Measurements from ENCODE around the gene LYPD6B. TPM values are rescaled to one million over a fixed set of nuclear protein-coding genes. Genes with fewer than 3 reads are reported as not detected.

The LYPD6B gene
- total and polyA plus RNA-seq, 10 of the 15 experiments (the other 5 are each of a cell fraction or from before 2014, with no cell fraction given), result 1.0 to 6.6 (median 4.0) TPM

DNA sequence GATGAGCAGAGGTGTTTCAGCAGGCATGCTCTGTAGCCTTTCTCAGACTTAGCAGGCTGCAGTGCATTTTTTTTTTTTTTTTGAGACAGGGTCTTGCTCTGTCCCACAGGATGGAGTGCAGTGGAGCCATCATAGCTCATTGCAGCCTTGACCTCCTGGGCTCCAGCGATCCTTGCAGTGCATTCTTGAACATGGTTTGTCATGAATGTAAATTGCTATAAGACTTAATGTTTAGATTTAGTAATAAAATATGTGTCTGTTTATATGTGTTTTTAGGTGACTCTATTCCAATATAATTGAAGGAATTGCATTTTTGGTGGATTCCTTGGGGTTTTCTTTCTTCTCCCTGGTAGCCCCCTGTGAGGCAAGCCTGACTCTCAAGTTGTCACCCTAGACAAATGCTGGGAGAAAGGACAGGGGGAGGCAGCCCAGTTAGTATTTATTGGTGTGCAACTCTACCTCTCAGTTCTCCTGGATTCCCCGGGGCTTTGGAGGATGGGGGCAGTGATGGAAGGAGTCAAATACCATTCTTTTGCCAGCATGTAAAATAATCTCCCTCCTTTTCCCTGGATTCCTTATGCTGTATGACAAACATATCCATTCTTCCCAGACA is 22.7 kb downstream of the LYPD6B start (continued):
- TF ChIP-seq, protein P1, sequence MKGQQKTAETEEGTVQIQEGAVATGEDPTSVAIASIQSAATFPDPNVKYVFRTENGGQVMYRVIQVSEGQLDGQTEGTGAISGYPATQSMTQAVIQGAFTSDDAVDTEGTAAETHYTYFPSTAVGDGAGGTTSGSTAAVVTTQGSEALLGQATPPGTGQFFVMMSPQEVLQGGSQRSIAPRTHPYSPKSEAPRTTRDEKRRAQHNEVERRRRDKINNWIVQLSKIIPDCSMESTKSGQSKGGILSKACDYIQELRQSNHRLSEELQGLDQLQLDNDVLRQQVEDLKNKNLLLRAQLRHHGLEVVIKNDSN (IDR thresholded peaks at IDR 0.05; ENCODE audit: borderline replicate concordance, extremely low read length, insufficient read depth, low read depth, low read length), result no peak

DNA sequence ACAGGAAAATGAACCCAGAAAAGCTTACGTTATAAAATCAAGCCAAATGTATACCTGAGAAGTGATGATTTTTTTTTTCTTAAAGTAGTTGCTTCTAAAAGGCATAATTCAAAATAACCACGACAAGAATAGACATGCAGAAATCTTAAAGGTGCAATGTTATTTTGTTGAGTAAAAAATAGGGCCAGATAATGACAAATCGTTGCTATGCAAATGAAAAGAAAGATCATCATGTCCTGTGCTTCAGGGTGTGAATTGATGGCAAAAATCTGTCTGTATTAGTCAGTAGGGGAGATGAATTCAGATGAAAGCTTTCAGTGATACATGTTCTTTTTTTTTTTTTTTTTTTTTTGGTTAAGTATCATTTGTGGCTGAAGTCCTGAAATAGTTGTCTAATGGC is 24.0 kb downstream of the LYPD6B start:
- no peak for ATAC-seq
- Histone ChIP-seq H3K79me2 (ENCODE audit: control insufficient read depth, insufficient read depth, low read length) (no peaks in the 10 kb centered on the region), H3K4me2 (ENCODE audit: control insufficient read depth, insufficient read depth) (no peak overlapping the region), H3K4me3 (no peak overlapping the region), H2AFZ (ENCODE audit: control insufficient read depth, low read depth, low read length) (no peak overlapping the region), H3K9ac (ENCODE audit: control insufficient read depth, insufficient read depth, low read length) (no peak overlapping the region), H4K20me1 (ENCODE audit: control insufficient read depth, insufficient read depth) (no peaks in the 10 kb centered on the region), H3K4me1 (ENCODE audit: control insufficient read depth, insufficient read depth, low read length) (0 out of 2 replicates have a peak, but pooled peaks cover 1% of the 10 kb centered on the region), H3K36me3 (ENCODE audit: control insufficient read depth in 2 of 2, insufficient read depth in 2 of 2, low read length in 1 of 2) (no peaks in the 10 kb centered on the region), H3K9me3 (replicated peaks; ENCODE audit: control insufficient read depth, insufficient read depth, low read length) (no peaks in the 10 kb centered on the region; the same call in 2 of the 3 replicates), H3K27me3 (replicated peaks in 1 of 2; ENCODE audit: control insufficient read depth in 2 of 2, insufficient read depth in 2 of 2, low read length in 1 of 2) (no peaks in the 10 kb centered on the region), H3K27ac (ENCODE audit: control insufficient read depth, insufficient read depth) (no peak overlapping the region)
- DNase-seq (ENCODE audit: low read depth, low spot score), result no peak
- BruUV-seq (replicated peaks), result no TSS peak
- no peak for FAIRE-seq
- in situ Hi-C loops (cut with MboI), result no loop called here
- ChIA-PET CTCF (interaction anchor here (1.4 kb wide), 1 partner anchor 99 kb away, joined by 3 read pairs; no protein-coding TSS in a partner anchor), POLR2A (no interaction called here), RAD21 (ENCODE audit: unreplicated experiment) (no interaction called here), SMC1A (ENCODE audit: uncharacterized antibody, unreplicated experiment) (interaction anchor here (0.9 kb wide), 1 partner anchor 45 kb away, joined by 4 read pairs; no protein-coding TSS in a partner anchor)
- 24% methylated on average over 3 of the region's 3 CpGs for WGBS (ENCODE audit: insufficient coverage, insufficient replicate concordance, low lambda C conversion rate, missing lambda C conversion rate)
- intact Hi-C loops (cut with micrococcal nuclease; ENCODE audit: unreplicated experiment), result no loop called here
- TF ChIP-seq SMARCA5 (IDR thresholded peaks at IDR 0.05), result no peak
- no peak for TF ChIP-seq STAT1 (conservative IDR thresholded peaks at IDR 0.05)
- TF ChIP-seq, protein P2, sequence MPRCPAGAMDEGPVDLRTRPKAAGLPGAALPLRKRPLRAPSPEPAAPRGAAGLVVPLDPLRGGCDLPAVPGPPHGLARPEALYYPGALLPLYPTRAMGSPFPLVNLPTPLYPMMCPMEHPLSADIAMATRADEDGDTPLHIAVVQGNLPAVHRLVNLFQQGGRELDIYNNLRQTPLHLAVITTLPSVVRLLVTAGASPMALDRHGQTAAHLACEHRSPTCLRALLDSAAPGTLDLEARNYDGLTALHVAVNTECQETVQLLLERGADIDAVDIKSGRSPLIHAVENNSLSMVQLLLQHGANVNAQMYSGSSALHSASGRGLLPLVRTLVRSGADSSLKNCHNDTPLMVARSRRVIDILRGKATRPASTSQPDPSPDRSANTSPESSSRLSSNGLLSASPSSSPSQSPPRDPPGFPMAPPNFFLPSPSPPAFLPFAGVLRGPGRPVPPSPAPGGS (IDR thresholded peaks at IDR 0.05; ENCODE audit: borderline replicate concordance, insufficient read depth, low read depth, low read length, poor library complexity, severe bottlenecking), result no peak
- TF ChIP-seq BMI1 (IDR thresholded peaks at IDR 0.05; ENCODE audit: borderline replicate concordance), result no peak
- no peak for TF ChIP-seq HDGF (IDR thresholded peaks at IDR 0.05)
- TF ChIP-seq, protein P3, sequence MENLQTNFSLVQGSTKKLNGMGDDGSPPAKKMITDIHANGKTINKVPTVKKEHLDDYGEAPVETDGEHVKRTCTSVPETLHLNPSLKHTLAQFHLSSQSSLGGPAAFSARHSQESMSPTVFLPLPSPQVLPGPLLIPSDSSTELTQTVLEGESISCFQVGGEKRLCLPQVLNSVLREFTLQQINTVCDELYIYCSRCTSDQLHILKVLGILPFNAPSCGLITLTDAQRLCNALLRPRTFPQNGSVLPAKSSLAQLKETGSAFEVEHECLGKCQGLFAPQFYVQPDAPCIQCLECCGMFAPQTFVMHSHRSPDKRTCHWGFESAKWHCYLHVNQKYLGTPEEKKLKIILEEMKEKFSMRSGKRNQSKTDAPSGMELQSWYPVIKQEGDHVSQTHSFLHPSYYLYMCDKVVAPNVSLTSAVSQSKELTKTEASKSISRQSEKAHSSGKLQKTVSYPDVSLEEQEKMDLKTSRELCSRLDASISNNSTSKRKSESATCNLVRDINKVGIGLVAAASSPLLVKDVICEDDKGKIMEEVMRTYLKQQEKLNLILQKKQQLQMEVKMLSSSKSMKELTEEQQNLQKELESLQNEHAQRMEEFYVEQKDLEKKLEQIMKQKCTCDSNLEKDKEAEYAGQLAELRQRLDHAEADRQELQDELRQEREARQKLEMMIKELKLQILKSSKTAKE (IDR thresholded peaks at IDR 0.05; ENCODE audit: low read depth, poor library complexity, severe bottlenecking), result no peak
- no peak for TF ChIP-seq CHD4 (IDR thresholded peaks at IDR 0.05)
- no peak for TF ChIP-seq ZNF274 (IDR thresholded peaks at IDR 0.05; ENCODE audit: insufficient read depth, insufficient read length)
- TF ChIP-seq PAX5 (IDR thresholded peaks at IDR 0.05; ENCODE audit: borderline replicate concordance, low read depth, low read length), result no peak
- TF ChIP-seq, protein P4, sequence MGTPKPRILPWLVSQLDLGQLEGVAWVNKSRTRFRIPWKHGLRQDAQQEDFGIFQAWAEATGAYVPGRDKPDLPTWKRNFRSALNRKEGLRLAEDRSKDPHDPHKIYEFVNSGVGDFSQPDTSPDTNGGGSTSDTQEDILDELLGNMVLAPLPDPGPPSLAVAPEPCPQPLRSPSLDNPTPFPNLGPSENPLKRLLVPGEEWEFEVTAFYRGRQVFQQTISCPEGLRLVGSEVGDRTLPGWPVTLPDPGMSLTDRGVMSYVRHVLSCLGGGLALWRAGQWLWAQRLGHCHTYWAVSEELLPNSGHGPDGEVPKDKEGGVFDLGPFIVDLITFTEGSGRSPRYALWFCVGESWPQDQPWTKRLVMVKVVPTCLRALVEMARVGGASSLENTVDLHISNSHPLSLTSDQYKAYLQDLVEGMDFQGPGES (IDR thresholded peaks at IDR 0.05), result no peak
- TF ChIP-seq FOXM1 (IDR thresholded peaks at IDR 0.05; ENCODE audit: low read depth, low read length), result no peak
- no peak for TF ChIP-seq NFYA (IDR thresholded peaks at IDR 0.05; ENCODE audit: borderline replicate concordance, low read depth, low read length)
- no peak for TF ChIP-seq YBX1 (IDR thresholded peaks at IDR 0.05)
- no peak for TF ChIP-seq SMC3 (IDR thresholded peaks at IDR 0.05; ENCODE audit: borderline replicate concordance, low read length)
- TF ChIP-seq ZZZ3 (IDR thresholded peaks at IDR 0.05; ENCODE audit: control insufficient read depth, insufficient read length, low read depth), result no peak
- no peak for TF ChIP-seq IKZF2 (IDR thresholded peaks at IDR 0.05)
